ENCODE data around the gene ARNT2. TPM values are rescaled to one million over a fixed set of nuclear protein-coding genes. Genes with fewer than 3 reads are reported as not detected.

Gene ARNT2
- total RNA-seq, 1 donor from 2014 or later, result 35.7 TPM

DNA sequence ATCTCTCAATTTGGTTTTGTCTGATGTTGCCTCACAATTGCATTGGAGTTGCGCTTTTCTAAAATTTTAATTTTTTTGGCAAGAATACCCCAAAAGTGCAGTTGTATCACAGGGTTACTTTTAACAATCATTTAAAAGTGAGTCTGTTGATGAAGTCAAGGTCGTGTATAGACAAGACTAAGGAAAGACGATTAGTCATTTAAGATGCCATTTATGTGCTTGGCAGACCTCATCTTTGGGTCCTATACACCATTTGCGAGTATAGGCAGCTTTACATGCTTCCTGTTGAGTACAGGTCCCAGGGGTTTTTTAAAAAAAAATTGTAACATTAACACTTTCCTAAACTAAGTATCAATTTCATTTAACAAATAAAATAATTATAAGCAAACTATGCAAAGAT is 12.5 kb downstream of the ARNT2 start:
- H3K4me3 Mint-ChIP-seq (ENCODE audit: unreplicated experiment), result no peak overlapping the region
- DNase-seq, result no peak
- no peak overlapping the region for H3K27ac Mint-ChIP-seq (ENCODE audit: unreplicated experiment)
- no peaks in the 10 kb centered on the region for H3K36me3 Mint-ChIP-seq (ENCODE audit: unreplicated experiment)
- peaks cover 3% of the 10 kb centered on the region for H3K4me1 Mint-ChIP-seq (ENCODE audit: low read depth, unreplicated experiment)
- H3K27me3 Mint-ChIP-seq (ENCODE audit: unreplicated experiment), result peaks cover 2% of the 10 kb centered on the region
- peaks cover 3% of the 10 kb centered on the region for H3K9me3 Mint-ChIP-seq (ENCODE audit: unreplicated experiment)
- TF ChIP-seq, protein P1, sequence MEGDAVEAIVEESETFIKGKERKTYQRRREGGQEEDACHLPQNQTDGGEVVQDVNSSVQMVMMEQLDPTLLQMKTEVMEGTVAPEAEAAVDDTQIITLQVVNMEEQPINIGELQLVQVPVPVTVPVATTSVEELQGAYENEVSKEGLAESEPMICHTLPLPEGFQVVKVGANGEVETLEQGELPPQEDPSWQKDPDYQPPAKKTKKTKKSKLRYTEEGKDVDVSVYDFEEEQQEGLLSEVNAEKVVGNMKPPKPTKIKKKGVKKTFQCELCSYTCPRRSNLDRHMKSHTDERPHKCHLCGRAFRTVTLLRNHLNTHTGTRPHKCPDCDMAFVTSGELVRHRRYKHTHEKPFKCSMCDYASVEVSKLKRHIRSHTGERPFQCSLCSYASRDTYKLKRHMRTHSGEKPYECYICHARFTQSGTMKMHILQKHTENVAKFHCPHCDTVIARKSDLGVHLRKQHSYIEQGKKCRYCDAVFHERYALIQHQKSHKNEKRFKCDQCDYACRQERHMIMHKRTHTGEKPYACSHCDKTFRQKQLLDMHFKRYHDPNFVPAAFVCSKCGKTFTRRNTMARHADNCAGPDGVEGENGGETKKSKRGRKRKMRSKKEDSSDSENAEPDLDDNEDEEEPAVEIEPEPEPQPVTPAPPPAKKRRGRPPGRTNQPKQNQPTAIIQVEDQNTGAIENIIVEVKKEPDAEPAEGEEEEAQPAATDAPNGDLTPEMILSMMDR (IDR thresholded peaks at IDR 0.05; ENCODE audit: partially characterized antibody, unreplicated experiment), result no peak

DNA sequence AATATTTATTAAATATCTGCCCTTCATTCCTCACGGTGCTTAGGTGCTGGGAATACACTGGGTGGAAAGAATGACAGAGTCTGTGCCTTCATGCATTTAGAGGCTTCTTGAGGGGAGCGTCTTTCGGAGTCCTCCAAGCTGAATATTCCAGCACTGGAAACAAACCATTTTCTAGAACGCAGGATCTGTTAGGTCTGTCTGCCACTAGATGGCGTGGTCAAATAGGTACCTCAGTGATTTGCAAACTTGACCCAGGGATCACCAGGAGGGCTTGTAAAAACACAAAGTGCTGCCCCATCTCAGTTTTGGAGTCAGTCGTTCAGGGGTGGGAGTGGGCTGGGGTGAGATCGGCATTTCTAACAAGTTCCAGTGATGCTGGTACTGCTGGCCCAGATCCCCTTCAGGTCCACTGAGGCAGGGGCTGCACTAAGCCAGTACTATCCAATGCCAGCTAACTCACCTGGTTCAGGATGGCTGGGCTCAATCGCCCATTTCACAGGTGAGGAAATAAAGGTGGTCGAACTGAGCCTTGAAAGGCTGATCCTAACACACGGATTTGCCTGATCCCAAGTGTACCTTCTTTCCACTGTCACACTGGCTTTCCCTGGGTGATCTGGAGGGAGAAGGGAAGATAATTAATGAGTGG is 14.8 kb downstream of the ARNT2 start:
- Mint-ChIP-seq H3K27ac (ENCODE audit: unreplicated experiment) (no peak overlapping the region), H3K4me1 (ENCODE audit: low read depth, unreplicated experiment) (peaks cover 3% of the 10 kb centered on the region), H3K4me3 (ENCODE audit: unreplicated experiment) (no peak overlapping the region), H3K9me3 (ENCODE audit: unreplicated experiment) (peaks cover 3% of the 10 kb centered on the region), H3K36me3 (ENCODE audit: unreplicated experiment) (no peaks in the 10 kb centered on the region), H3K27me3 (ENCODE audit: unreplicated experiment) (peaks cover 2% of the 10 kb centered on the region)
- TF ChIP-seq, protein P1 (IDR thresholded peaks at IDR 0.05; ENCODE audit: partially characterized antibody, unreplicated experiment), result peak; percentile 74
- no peak for DNase-seq

DNA sequence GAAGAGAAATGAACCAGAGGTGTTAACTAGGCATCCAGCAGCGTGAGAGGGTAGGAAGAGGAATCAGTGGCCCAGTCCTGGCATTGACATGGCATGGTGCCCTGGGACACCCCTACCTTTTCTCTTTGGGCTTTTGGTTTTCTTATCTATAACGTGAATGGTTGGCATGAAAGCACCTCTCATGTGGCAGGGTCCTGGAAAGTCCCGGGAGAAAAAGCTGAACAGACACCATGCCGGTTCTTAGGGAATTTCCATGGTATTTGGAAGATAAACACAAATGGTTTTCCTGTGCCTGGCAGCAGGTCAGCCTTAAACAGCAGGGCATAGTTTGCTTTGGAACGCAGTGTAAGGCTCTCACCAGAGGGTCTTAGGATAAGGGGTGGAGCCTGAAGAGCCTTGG is 15.4 kb downstream of the ARNT2 start:
- H3K4me3 Mint-ChIP-seq (ENCODE audit: unreplicated experiment), result no peak overlapping the region
- TF ChIP-seq, protein P1 (IDR thresholded peaks at IDR 0.05; ENCODE audit: partially characterized antibody, unreplicated experiment), result no peak
- no peak overlapping the region for H3K27ac Mint-ChIP-seq (ENCODE audit: unreplicated experiment)
- peaks cover 2% of the 10 kb centered on the region for H3K27me3 Mint-ChIP-seq (ENCODE audit: unreplicated experiment)
- H3K9me3 Mint-ChIP-seq (ENCODE audit: unreplicated experiment), result peaks cover 3% of the 10 kb centered on the region
- H3K36me3 Mint-ChIP-seq (ENCODE audit: unreplicated experiment), result no peaks in the 10 kb centered on the region
- no peak for DNase-seq
- peaks cover 2% of the 10 kb centered on the region for H3K4me1 Mint-ChIP-seq (ENCODE audit: low read depth, unreplicated experiment)

DNA sequence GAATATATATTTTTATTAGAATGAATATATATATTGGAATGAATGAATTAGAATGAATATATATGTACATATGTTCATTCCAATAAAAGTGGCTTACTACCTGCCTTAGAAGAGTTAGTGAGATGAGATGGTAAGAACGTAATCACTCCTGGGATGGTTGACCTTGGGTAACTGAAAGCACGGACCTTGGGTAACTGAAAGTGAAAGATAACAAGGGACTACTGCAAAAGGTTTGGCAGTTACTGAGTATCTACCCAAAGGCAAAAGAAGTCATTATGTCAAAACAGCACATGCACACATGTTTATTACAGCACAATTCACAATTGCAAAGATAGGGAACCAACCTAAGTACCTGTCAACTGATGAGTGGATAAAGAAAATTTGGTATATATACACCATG is 16.5 kb downstream of the ARNT2 start:
- TF ChIP-seq, protein P1 (IDR thresholded peaks at IDR 0.05; ENCODE audit: partially characterized antibody, unreplicated experiment), result no peak
- H3K9me3 Mint-ChIP-seq (ENCODE audit: unreplicated experiment), result peaks cover 3% of the 10 kb centered on the region
- H3K4me1 Mint-ChIP-seq (ENCODE audit: low read depth, unreplicated experiment), result no peaks in the 10 kb centered on the region
- H3K4me3 Mint-ChIP-seq (ENCODE audit: unreplicated experiment), result no peak overlapping the region
- H3K27me3 Mint-ChIP-seq (ENCODE audit: unreplicated experiment), result peaks cover 2% of the 10 kb centered on the region
- no peak overlapping the region for H3K27ac Mint-ChIP-seq (ENCODE audit: unreplicated experiment)
- DNase-seq, result no peak
- H3K36me3 Mint-ChIP-seq (ENCODE audit: unreplicated experiment), result no peaks in the 10 kb centered on the region

DNA sequence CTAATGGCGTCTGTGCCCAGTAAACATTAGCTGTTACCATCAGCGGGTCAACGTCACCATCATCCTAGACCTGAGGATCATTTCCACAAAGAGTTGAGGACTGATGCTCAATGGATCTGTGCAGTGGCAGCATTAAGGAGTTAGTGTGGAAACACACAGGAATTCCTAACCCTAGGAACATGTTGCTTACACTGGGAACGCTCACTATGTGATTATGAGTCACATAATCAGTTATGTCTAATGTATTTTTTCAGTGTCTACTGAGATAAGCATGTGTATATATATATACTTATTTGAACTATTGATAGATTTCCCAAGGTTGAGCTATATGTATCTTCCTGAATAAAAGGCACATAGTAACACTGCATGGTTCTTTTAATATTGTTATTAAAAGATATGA is 19.0 kb downstream of the ARNT2 start:
- no peak overlapping the region for H3K4me3 Mint-ChIP-seq (ENCODE audit: unreplicated experiment)

More for the DNA sequence above, 19.0 kb downstream of the ARNT2 start:
- TF ChIP-seq, protein P1 (IDR thresholded peaks at IDR 0.05; ENCODE audit: partially characterized antibody, unreplicated experiment), result no peak
- Mint-ChIP-seq H3K4me1 (ENCODE audit: low read depth, unreplicated experiment) (no peaks in the 10 kb centered on the region), H3K36me3 (ENCODE audit: unreplicated experiment) (peaks cover 4% of the 10 kb centered on the region), H3K9me3 (ENCODE audit: unreplicated experiment) (peaks cover 3% of the 10 kb centered on the region), H3K27ac (ENCODE audit: unreplicated experiment) (no peak overlapping the region), H3K27me3 (ENCODE audit: unreplicated experiment) (peaks cover 2% of the 10 kb centered on the region)
- DNase-seq, result no peak
